Measurements from ENCODE around the gene MSL1.

Gene MSL1

DNA sequence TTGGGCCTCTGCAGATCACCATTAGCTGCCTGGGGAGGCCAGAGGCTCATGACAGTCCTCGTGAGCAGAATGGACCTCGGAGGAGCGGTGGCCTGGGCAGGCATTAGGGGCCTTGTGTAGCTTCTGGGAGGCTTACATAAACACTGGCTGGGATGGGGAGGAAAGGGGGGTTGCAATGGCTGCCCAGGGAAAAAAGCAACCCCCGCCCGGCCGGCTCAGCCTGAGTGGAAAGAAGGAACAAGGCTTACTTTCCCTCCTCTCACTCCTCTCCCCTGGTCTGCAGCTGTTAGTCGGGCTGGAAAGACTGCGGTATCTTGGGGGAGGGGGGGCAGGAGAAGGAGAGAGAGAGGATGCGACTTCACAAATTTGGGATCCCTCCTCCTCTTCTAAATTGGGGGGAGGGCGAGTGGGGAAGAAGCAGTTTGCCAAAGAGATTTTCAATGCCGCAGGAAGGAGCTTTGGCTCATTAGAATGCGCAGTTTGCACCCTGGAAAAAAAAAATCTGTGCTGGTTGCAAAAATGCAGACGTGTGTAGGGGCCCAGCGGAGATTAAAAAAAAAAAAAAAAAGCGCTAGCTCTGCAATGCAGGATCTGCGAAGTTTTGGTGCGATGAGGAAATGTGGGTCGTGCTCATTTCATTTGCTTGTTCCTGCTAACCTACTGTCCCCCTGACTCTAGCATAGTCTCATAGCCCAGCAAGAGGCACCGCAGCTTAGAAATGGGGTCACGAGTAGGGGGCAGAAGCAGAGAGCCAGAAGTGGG lies 14.8 kb upstream of the MSL1 start:
- Histone ChIP-seq H4K20me1 (no peaks in the 10 kb centered on the region), H3K27ac (peak overlapping the region in 10 of 11 experiments; percentile 74 to 96 (median 88); a peak in 17 of 22 replicates), H3K9ac (peak overlapping the region; percentile 61 to 87 (median 75); a peak in 15 of 22 replicates), H3K36me3 (no peaks in the 10 kb centered on the region), H3K4me1 (peaks cover 90 to 98% (median 94%) of the 10 kb centered on the region in 10 experiments), H3K27me3 (no peaks in the 10 kb centered on the region; a peak in 1 of 22 replicates), H3K4me2 (peak overlapping the region; percentile 70 to 94 (median 90)), H3K4me3 (peak overlapping the region in 5 of 10 experiments; percentile 13 to 31 (median 26); a peak in 5 of 20 replicates), H3K9me3 (replicated peaks in 1 of 11) (no peaks in the 10 kb centered on the region)
- TF ChIP-seq Cebpa-rat (IDR thresholded peaks at IDR 0.05) = no peak

DNA sequence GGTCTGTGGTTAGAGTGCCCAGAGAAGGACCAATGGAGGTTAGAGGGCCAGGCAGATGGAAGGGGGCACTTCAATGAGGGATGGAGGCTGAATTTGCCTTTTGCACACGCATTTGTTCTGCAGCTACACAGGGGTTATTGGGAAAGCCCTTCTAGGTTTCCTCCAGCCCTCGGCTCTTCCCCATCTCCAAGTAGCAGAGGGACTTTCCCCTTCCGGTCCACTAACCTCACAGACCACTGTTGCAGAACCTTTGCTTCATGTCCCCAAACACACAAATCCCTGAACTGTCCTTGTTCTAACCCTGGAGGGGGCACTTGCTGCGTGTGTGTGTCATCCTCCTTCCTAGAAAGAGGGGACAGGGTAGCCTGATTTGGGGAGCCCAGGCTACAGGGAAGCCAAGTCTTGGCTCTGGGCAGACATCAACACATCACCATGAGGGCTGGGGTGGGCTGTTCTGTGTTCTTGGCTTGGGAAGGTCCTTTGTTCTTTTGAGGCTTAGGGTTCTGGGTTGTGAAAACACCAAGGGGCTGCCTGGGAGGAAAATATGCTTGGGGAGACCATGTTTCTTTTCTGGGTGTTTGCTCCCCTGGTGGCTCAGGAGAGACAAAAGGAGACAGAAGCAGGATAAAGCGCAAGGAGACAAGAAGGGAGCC lies 14.1 kb upstream of the MSL1 start:
- H3K4me2 ChIP-seq = peak overlapping the region; percentile 70 to 94 (median 90)
- no peaks in the 10 kb centered on the region; a peak in 1 of 22 replicates for H3K27me3 ChIP-seq
- no peaks in the 10 kb centered on the region for H4K20me1 ChIP-seq
- peak overlapping the region in 6 of 10 experiments; percentile 6 to 31 (median 23); a peak in 8 of 20 replicates for H3K4me3 ChIP-seq
- peak overlapping the region; percentile 74 to 96 (median 87) for H3K27ac ChIP-seq
- peaks cover 94 to 100% (median 99%) of the 10 kb centered on the region in 10 experiments for H3K4me1 ChIP-seq
- TF ChIP-seq Cebpa-rat (IDR thresholded peaks at IDR 0.05) = peak in 3 of 11 experiments; percentile 7 to 15 (median 8); a peak in 2 of 22 replicates
- no peaks in the 10 kb centered on the region for H3K36me3 ChIP-seq
- peak overlapping the region; percentile 61 to 87 (median 75) for H3K9ac ChIP-seq
- H3K9me3 ChIP-seq (replicated peaks in 1 of 11) = no peaks in the 10 kb centered on the region

DNA sequence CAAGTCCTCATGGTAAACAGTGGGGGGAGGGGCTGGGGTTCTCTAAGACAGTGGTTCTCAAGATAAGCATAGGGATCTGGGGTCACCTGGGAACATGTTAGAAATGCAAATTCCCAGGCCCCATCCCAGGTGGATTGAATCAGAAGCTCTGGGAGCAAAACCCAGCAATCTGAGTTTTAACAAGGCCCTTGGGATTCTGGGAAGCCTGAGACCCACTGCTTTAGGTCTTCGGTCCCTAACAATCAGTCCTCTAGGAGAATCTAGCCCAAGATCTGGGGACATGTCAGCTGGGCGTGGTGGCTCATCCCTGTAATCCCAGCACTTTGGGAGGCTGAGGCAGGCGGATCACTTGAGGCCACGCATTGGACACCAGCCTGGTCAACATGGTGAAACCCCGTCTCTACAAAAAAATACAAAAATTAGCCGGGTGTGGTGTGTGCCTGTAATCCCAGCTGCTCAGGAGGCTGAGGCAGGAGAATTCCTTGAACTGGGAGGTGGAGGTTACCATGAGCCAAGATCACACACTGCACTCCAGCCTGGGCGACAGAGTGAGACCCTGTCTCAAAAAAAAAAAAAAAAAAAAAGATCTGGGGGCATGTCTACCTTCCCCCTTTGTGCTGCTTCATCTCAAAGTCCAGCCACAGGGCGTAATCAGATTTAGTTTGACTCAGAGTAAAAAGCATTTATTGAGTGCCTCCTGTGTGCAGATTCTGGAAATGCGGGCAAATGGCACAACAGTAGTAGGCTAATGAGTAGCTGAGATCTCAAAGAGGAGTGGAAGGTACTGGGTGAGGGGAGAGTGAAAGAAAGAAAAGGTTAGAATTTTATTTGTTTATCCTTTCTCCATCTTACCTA lies 12.6 kb upstream of the MSL1 start:
- Histone ChIP-seq H3K4me2 (peak overlapping the region; percentile 70 to 94 (median 90)), H3K27ac (peak overlapping the region in 10 of 11 experiments; percentile 80 to 96 (median 88); a peak in 18 of 22 replicates), H3K9ac (peak overlapping the region in 7 of 11 experiments; percentile 61 to 87 (median 75); a peak in 8 of 22 replicates), H3K9me3 (replicated peaks in 1 of 11) (no peaks in the 10 kb centered on the region), H3K4me1 (peaks cover 93 to 98% (median 96%) of the 10 kb centered on the region in 10 experiments), H4K20me1 (no peaks in the 10 kb centered on the region), H3K36me3 (no peaks in the 10 kb centered on the region), H3K4me3 (no peak overlapping the region), H3K27me3 (no peaks in the 10 kb centered on the region)
- no peak for TF ChIP-seq Cebpa-rat (IDR thresholded peaks at IDR 0.05)

DNA sequence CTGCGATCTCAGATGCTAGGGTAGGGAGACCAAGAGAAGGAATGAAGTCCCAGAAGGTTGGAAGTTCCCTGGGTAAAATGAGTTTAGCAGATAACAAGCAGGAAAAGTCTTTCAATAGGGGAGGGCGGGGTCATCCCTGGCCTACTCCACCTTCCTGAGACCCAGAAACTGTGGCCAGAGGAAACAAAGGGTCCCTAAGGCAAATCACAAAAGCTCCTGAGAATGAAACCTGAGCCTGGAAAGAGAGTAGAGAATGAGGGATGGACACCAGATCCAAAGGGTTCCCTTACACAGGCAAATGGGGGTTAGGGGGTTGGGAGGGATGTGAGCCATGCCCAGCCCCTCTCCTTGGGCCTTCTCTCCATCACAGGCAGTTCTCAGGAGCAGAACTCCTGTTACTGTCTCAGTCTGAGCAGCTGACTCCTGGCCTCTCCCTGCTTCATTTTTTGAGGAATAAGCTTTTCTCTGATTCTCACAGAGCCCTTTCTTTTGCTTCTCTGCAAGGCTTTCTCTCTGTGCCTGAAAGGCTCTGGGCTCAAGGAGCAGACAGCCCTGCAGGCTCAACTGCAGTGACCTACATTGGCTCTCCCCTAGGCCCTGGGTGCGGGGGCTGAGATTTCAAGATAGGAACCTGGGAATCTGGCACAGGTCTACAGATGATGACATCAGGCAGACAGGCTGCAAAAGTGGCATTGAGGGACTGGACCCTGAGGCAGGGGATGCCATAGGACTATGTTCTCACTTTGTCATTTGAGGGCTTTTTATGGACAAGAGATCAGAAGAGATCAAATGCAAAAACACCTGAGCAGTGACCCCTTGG lies 11.5 kb upstream of the MSL1 start:
- peak overlapping the region; percentile 70 to 94 (median 88) for H3K4me2 ChIP-seq
- H3K4me1 ChIP-seq = peaks cover 85 to 91% (median 89%) of the 10 kb centered on the region in 10 experiments
- peak overlapping the region; percentile 25 to 96 (median 89); a peak in 16 of 22 replicates for H3K27ac ChIP-seq
- H3K27me3 ChIP-seq = no peaks in the 10 kb centered on the region
- H3K4me3 ChIP-seq = no peak overlapping the region
- no peak for TF ChIP-seq Cebpa-rat (IDR thresholded peaks at IDR 0.05)
- no peaks in the 10 kb centered on the region for H3K9me3 ChIP-seq (replicated peaks in 1 of 11)
- no peaks in the 10 kb centered on the region for H4K20me1 ChIP-seq
- peak overlapping the region in 10 of 11 experiments; percentile 24 to 83 (median 66); a peak in 18 of 22 replicates for H3K9ac ChIP-seq
- H3K36me3 ChIP-seq = no peaks in the 10 kb centered on the region

DNA sequence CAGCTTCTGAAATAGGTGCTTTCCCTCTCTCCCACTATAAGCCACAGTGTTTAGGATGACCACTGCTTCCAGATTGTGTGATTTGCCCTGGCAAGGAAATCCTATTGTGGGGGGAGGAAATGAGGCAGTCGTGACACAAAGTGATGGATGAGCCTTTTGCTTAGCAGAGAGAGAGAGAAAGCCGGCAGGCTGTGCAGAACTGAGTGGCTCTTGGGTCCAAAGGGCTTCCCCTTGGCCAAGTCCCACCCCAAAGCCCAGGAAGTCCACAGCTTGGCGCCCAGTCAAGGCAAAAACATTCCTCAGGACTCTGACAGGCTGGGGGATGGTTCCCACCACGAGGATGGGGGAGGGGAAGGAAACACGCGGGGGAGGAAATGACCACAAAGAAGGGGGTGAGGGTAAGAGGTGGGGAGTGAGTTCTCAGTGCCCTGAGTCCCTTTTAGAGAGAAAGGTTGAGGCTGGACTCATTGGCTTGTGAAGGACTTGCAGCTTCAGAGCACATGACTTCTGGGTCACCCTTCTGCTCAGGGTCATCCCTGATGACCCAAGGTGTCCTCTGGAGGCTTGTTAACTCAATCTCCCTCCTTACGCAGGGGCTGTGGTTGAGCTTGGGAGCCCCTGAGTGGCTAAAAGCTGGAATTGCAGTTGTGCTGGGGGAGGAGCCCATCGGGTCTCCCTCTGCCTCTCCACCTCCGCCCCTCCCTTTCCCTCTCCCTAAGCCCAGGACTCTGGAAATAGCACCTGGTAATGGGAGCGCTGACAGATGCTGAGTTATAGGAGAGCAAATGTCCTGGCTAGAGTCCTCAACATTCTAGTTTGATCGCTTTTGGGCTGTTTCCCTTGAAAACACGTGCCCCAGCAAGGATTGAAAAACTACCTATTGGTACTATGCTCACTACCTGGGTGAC lies 10.3 kb upstream of the MSL1 start:
- no peaks in the 10 kb centered on the region for H3K36me3 ChIP-seq
- H3K9me3 ChIP-seq (replicated peaks in 1 of 11) = no peaks in the 10 kb centered on the region
- TF ChIP-seq Cebpa-rat (IDR thresholded peaks at IDR 0.05) = no peak
- H3K4me1 ChIP-seq = peaks cover 73 to 78% (median 76%) of the 10 kb centered on the region in 10 experiments
- peak overlapping the region in 8 of 10 experiments; percentile 4 to 49 (median 28); a peak in 10 of 20 replicates for H3K4me3 ChIP-seq
- H3K27ac ChIP-seq = peak overlapping the region; percentile 53 to 96 (median 88); a peak in 21 of 22 replicates
- no peaks in the 10 kb centered on the region for H3K27me3 ChIP-seq
- H3K4me2 ChIP-seq = peak overlapping the region; percentile 70 to 94 (median 88)
- no peaks in the 10 kb centered on the region for H4K20me1 ChIP-seq
- peak overlapping the region; percentile 33 to 83 (median 69) for H3K9ac ChIP-seq

DNA sequence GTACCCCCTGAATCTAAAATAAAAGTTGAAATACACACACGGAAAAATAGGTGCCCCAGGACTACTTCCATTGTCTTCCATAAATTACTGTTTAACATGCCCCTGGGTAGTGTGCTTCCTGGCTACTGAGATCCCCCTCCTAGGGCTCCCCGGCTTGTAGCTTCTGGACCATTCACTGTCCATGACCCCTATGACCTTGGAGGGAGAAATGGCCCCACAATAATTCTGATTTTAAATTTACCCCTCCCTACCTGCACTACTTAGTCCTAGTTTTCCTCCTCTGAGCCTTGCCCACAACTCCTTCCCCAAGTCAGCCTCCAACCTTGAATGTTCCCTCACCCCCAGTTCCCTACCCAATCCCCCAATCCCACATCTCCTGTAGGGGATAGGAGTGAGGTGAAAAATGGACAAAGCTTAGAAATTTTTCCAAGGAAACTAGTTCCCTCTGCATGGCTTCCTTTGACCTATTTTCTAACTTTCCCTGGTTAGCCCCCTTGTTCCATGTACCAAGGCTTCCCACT lies 9.5 kb upstream of the MSL1 start:
- no peaks in the 10 kb centered on the region for H4K20me1 ChIP-seq
- no peak for TF ChIP-seq Cebpa-rat (IDR thresholded peaks at IDR 0.05)
- no peaks in the 10 kb centered on the region for H3K27me3 ChIP-seq
- H3K9me3 ChIP-seq (replicated peaks in 1 of 11) = no peaks in the 10 kb centered on the region
- peak overlapping the region; percentile 25 to 96 (median 88); a peak in 21 of 22 replicates for H3K27ac ChIP-seq
- H3K4me3 ChIP-seq = no peak overlapping the region
- H3K9ac ChIP-seq = peak overlapping the region; percentile 1 to 83 (median 69); a peak in 21 of 22 replicates
- H3K4me1 ChIP-seq = peaks cover 65 to 70% (median 69%) of the 10 kb centered on the region in 10 experiments
- H3K4me2 ChIP-seq = peak overlapping the region; percentile 70 to 94 (median 88)
- no peaks in the 10 kb centered on the region for H3K36me3 ChIP-seq

DNA sequence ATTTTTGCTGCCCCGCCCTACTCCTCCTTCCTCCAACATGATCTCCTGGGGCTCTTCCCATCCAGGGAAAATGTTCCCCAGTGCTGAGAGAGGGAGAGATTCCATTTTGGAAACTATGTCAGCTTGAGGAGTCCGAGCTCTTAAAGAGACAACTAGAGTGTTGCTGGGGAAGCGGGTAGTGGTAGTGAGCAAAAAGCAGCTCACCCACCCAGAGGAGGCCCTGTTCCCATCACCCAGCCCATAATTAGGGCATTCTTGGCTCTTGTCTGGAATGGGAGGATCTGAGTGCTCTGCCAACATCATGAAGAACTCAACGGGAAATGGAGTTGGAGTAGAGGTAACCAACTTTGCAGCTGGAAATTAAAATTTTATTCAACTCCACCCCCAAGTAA lies 9.1 kb upstream of the MSL1 start:
- Histone ChIP-seq H3K27ac (peak overlapping the region; percentile 25 to 96 (median 88); a peak in 21 of 22 replicates), H3K27me3 (no peaks in the 10 kb centered on the region), H3K9ac (peak overlapping the region in 10 of 11 experiments; percentile 33 to 83 (median 72); a peak in 21 of 22 replicates), H3K4me3 (no peak overlapping the region), H3K4me1 (peaks cover 61 to 66% (median 64%) of the 10 kb centered on the region in 10 experiments), H3K36me3 (no peaks in the 10 kb centered on the region), H4K20me1 (no peaks in the 10 kb centered on the region), H3K4me2 (peak overlapping the region; percentile 70 to 94 (median 88)), H3K9me3 (replicated peaks in 1 of 11) (no peaks in the 10 kb centered on the region)
- no peak for TF ChIP-seq Cebpa-rat (IDR thresholded peaks at IDR 0.05)
